NCI-H2227 (cell line): ENCODE results near the gene TBPL2.

ENCODE experiments used
- DNase-seq: peaks from one replicate; lab custom pipeline; 2025; ENCODE audit not compliant: unreplicated experiment; lab: John Stamatoyannopoulos, UW

The TBPL2 gene

GRCh38 chr14:55366271-55366670 lies 74.1 kb downstream of the TBPL2 start:
- DNase-seq, result no peak
